Activated CD4-positive, alpha-beta T cell treated with anti-CD3 and anti-CD28 coated beads, Interleukin-2, amount 10 ng/mL, durations not matched to agents 7 days and 5 days (primary cell): ENCODE measurements around the gene FXYD6. TPM values are rescaled to one million over a fixed set of nuclear protein-coding genes. Genes with fewer than 3 reads are reported as not detected.

ENCODE experiments used
- CTCF ChIA-PET: fragments of 350-600 bp; sonication (Branson Sonifier 250); formaldehyde crosslinking; loops from one replicate; lab custom pipeline; 2021; ENCODE audit warnings: antibody characterized with exemption; lab: Charles Lee
- POLR2A ChIA-PET: fragments of 350-600 bp; sonication (Branson Sonifier 250); formaldehyde crosslinking; loops from one replicate; lab custom pipeline; 2021; ENCODE audit warnings: antibody characterized with exemption; lab: Charles Lee
- DNase-seq: peaks from one replicate; pipeline ENCODE4 v3.0.0-alpha.2; 2020
- H3K27ac Mint-ChIP-seq: one replicate; pipeline ENCODE4 v1.8.0; 2021; ENCODE audit warnings: mild to moderate bottlenecking, moderate library complexity, mixed read lengths
- H3K27me3 Mint-ChIP-seq: one replicate; pipeline ENCODE4 v1.8.0; 2021; ENCODE audit warnings: mixed read lengths
- H3K36me3 Mint-ChIP-seq: one replicate; pipeline ENCODE4 v1.8.0; 2021; ENCODE audit warnings: low read depth, mixed read lengths
- H3K4me1 Mint-ChIP-seq: one replicate; pipeline ENCODE4 v1.8.0; 2021; ENCODE audit warnings: mixed read lengths
- H3K4me3 Mint-ChIP-seq: one replicate; pipeline ENCODE4 v1.8.0; 2021; ENCODE audit warnings: mild to moderate bottlenecking, moderate library complexity, mixed read lengths
- H3K9me3 Mint-ChIP-seq: one replicate; pipeline ENCODE4 v1.8.0; 2021; ENCODE audit warnings: mixed read lengths
- total RNA-seq, 2 experiments: library from RNA; stranded (reverse); gene quantifications; one replicate each; pipeline ENCODE4 v1.2.3, GENCODE V29; 2021

FXYD6 gene
- total RNA-seq, 2 experiments from 2014 or later, result not detected

GRCh38 chr11:117860139-117860538 lies 16.3 kb downstream of the FXYD6 start:
- Mint-ChIP-seq H3K27ac (no peak overlapping the region), H3K4me3 (no peak overlapping the region), H3K9me3 (no peaks in the 10 kb centered on the region), H3K27me3 (peaks cover 12% of the 10 kb centered on the region), H3K36me3 (no peaks in the 10 kb centered on the region), H3K4me1 (peaks cover 8% of the 10 kb centered on the region)
- ChIA-PET POLR2A (no interaction called here), CTCF (interaction anchor here (1.1 to 1.6 kb wide), 3 partner anchors 12 to 41 kb away, joined by 3 to 5 read pairs (median 4); no protein-coding TSS in a partner anchor)
- no peak for DNase-seq

GRCh38 chr11:117859488-117860112 lies 16.9 kb downstream of the FXYD6 start:
- CTCF ChIA-PET, result interaction anchor here (1.1 to 1.6 kb wide), 3 partner anchors 13 to 41 kb away, joined by 3 to 5 read pairs (median 4); no protein-coding TSS in a partner anchor
- Mint-ChIP-seq H3K27ac (no peak overlapping the region), H3K9me3 (no peaks in the 10 kb centered on the region), H3K36me3 (no peaks in the 10 kb centered on the region), H3K4me3 (no peak overlapping the region), H3K27me3 (peaks cover 12% of the 10 kb centered on the region), H3K4me1 (peaks cover 8% of the 10 kb centered on the region)
- POLR2A ChIA-PET, result no interaction called here
- DNase-seq, result no peak

- H3K4me1 Mint-ChIP-seq, result peaks cover 8% of the 10 kb centered on the region
- peaks cover 15% of the 10 kb centered on the region for H3K27me3 Mint-ChIP-seq
- H3K27ac Mint-ChIP-seq, result no peak overlapping the region
- H3K36me3 Mint-ChIP-seq, result no peaks in the 10 kb centered on the region
- no peak overlapping the region for H3K4me3 Mint-ChIP-seq
- ChIA-PET CTCF (interaction anchor here (1.6 kb wide), 1 partner anchor 13 kb away, joined by 5 read pairs; no protein-coding TSS in a partner anchor), POLR2A (no interaction called here)
- H3K9me3 Mint-ChIP-seq, result no peaks in the 10 kb centered on the region
- no peak for DNase-seq
These were observed 17.4 kb downstream of the FXYD6 start for GRCh38 chr11:117859061-117859460.

- ChIA-PET CTCF (no interaction called here), POLR2A (no interaction called here)
- DNase-seq, result no peak
- H3K4me1 Mint-ChIP-seq, result peaks cover 8% of the 10 kb centered on the region
- no peak overlapping the region for H3K4me3 Mint-ChIP-seq
- peaks cover 2% of the 10 kb centered on the region for H3K36me3 Mint-ChIP-seq
- peaks cover 2% of the 10 kb centered on the region for H3K9me3 Mint-ChIP-seq
- H3K27me3 Mint-ChIP-seq, result peaks cover 16% of the 10 kb centered on the region
- no peak overlapping the region for H3K27ac Mint-ChIP-seq
These were observed 18.6 kb downstream of the FXYD6 start for GRCh38 chr11:117857734-117858414.

GRCh38 chr11:117855912-117856651 lies 20.4 kb downstream of the FXYD6 start:
- H3K4me3 Mint-ChIP-seq, result no peak overlapping the region
- H3K27me3 Mint-ChIP-seq, result peaks cover 31% of the 10 kb centered on the region
- H3K36me3 Mint-ChIP-seq, result peaks cover 6% of the 10 kb centered on the region
- no peaks in the 10 kb centered on the region for H3K4me1 Mint-ChIP-seq
- ChIA-PET CTCF (interaction anchor here (0.7 kb wide), 1 partner anchor 21 kb away, joined by 3 read pairs; no protein-coding TSS in a partner anchor), POLR2A (no interaction called here)
- no peak for DNase-seq
- H3K9me3 Mint-ChIP-seq, result peaks cover 8% of the 10 kb centered on the region
- H3K27ac Mint-ChIP-seq, result no peak overlapping the region

GRCh38 chr11:117855186-117855845 lies 21.1 kb downstream of the FXYD6 start:
- DNase-seq, result no peak
- H3K4me3 Mint-ChIP-seq, result no peak overlapping the region
- ChIA-PET CTCF (interaction anchor here (0.7 to 1.5 kb wide), 5 partner anchors 20 to 86 kb away, joined by 3 to 4 read pairs (median 3); no protein-coding TSS in a partner anchor), POLR2A (no interaction called here)
- H3K9me3 Mint-ChIP-seq, result peaks cover 8% of the 10 kb centered on the region
- peaks cover under 1% of the 10 kb centered on the region for H3K4me1 Mint-ChIP-seq
- no peak overlapping the region for H3K27ac Mint-ChIP-seq
- peaks cover 6% of the 10 kb centered on the region for H3K36me3 Mint-ChIP-seq
- H3K27me3 Mint-ChIP-seq, result peaks cover 32% of the 10 kb centered on the region

- H3K4me3 Mint-ChIP-seq, result no peak overlapping the region
- peaks cover 32% of the 10 kb centered on the region for H3K27me3 Mint-ChIP-seq
- POLR2A ChIA-PET, result no interaction called here
- peaks cover 5% of the 10 kb centered on the region for H3K4me1 Mint-ChIP-seq
- H3K36me3 Mint-ChIP-seq, result peaks cover 6% of the 10 kb centered on the region
- H3K9me3 Mint-ChIP-seq, result peaks cover 8% of the 10 kb centered on the region
- no peak overlapping the region for H3K27ac Mint-ChIP-seq
- CTCF ChIA-PET, result interaction anchor here (0.9 to 2.0 kb wide), 5 partner anchors 12 to 201 kb away, joined by 3 to 8 read pairs (median 3); no protein-coding TSS in a partner anchor
- no peak for DNase-seq
These were observed 24.1 kb downstream of the FXYD6 start for GRCh38 chr11:117852309-117852708.

- POLR2A ChIA-PET, result no interaction called here
- H3K27ac Mint-ChIP-seq, result no peak overlapping the region
- CTCF ChIA-PET, result interaction anchor here (0.9 to 2.0 kb wide), 4 partner anchors 12 to 201 kb away, joined by 3 to 8 read pairs (median 4); no protein-coding TSS in a partner anchor
These were observed 24.6 kb downstream of the FXYD6 start for GRCh38 chr11:117851852-117852251.

GRCh38 chr11:117851106-117851505 lies 25.4 kb downstream of the FXYD6 start:
- CTCF ChIA-PET, result interaction anchor here (1.2 to 2.0 kb wide), 3 partner anchors 13 to 202 kb away, joined by 3 to 8 read pairs (median 4); no protein-coding TSS in a partner anchor
- H3K9me3 Mint-ChIP-seq, result peaks cover 8% of the 10 kb centered on the region
- no peak overlapping the region for H3K4me3 Mint-ChIP-seq
- H3K27me3 Mint-ChIP-seq, result peaks cover 27% of the 10 kb centered on the region
- peaks cover 5% of the 10 kb centered on the region for H3K4me1 Mint-ChIP-seq
- POLR2A ChIA-PET, result no interaction called here
- no peak overlapping the region for H3K27ac Mint-ChIP-seq
- peaks cover 6% of the 10 kb centered on the region for H3K36me3 Mint-ChIP-seq
- DNase-seq, result no peak

More at GRCh38 chr11:117851852-117852251, 24.6 kb downstream of the FXYD6 start:
- Mint-ChIP-seq H3K36me3 (peaks cover 6% of the 10 kb centered on the region), H3K4me3 (no peak overlapping the region), H3K4me1 (peaks cover 5% of the 10 kb centered on the region), H3K9me3 (peaks cover 8% of the 10 kb centered on the region), H3K27me3 (peaks cover 29% of the 10 kb centered on the region)
- no peak for DNase-seq

GRCh38 chr11:117849781-117850414 lies 26.6 kb downstream of the FXYD6 start:
- Mint-ChIP-seq H3K9me3 (peaks cover 8% of the 10 kb centered on the region), H3K4me3 (no peak overlapping the region), H3K27me3 (peaks cover 29% of the 10 kb centered on the region), H3K4me1 (peaks cover 5% of the 10 kb centered on the region), H3K36me3 (peaks cover 6% of the 10 kb centered on the region), H3K27ac (no peak overlapping the region)
- POLR2A ChIA-PET, result no interaction called here
- DNase-seq, result no peak
- CTCF ChIA-PET, result interaction anchor here (1.2 to 1.3 kb wide), 3 partner anchors 28 to 97 kb away, joined by 3 read pairs; no protein-coding TSS in a partner anchor

- peak; percentile 84 for DNase-seq
- H3K4me1 Mint-ChIP-seq, result no peaks in the 10 kb centered on the region
- no peak overlapping the region for H3K27ac Mint-ChIP-seq
- H3K27me3 Mint-ChIP-seq, result peaks cover 6% of the 10 kb centered on the region
- POLR2A ChIA-PET, result no interaction called here
- no peak overlapping the region for H3K4me3 Mint-ChIP-seq
- no peaks in the 10 kb centered on the region for H3K9me3 Mint-ChIP-seq
- no peaks in the 10 kb centered on the region for H3K36me3 Mint-ChIP-seq
- CTCF ChIA-PET, result interaction anchor here (0.6 to 3.5 kb wide), 13 partner anchors 9 to 418 kb away, joined by 3 to 31 read pairs (median 4); no protein-coding TSS in a partner anchor
These were observed 32.6 kb downstream of the FXYD6 start for GRCh38 chr11:117843666-117844484.
